MM.1S (cell line): Measurements from ENCODE around the gene BPHL.

ENCODE experiments used
- DNase-seq: peaks from one replicate; pipeline ENCODE4 v3.0.0-alpha.2; 2015
- H2AFZ ChIP-seq: fragments of 300-600 bp; sonication (generic); 2 replicates; pipeline ENCODE4 v1.6.0; 2016; ENCODE audit warnings: antibody characterized with exemption, low read length
- H3F3A ChIP-seq: fragments of 300-600 bp; sonication (generic); 2 replicates; pipeline ENCODE4 v1.6.1; 2016; ENCODE audit warnings: mild to moderate bottlenecking, antibody characterized with exemption, low read length, moderate library complexity, mixed read lengths; ENCODE audit not compliant: insufficient read depth
- H3K27ac ChIP-seq: fragments of 300-600 bp; sonication (generic); 2 replicates; pipeline ENCODE4 v1.5.1; 2016; ENCODE audit warnings: mild to moderate bottlenecking, low read length
- H3K27me3 ChIP-seq: fragments of 300-600 bp; sonication (generic); replicated peaks from 2 replicates; pipeline ENCODE4 v1.6.0; 2016; ENCODE audit warnings: low read length; ENCODE audit not compliant: insufficient read depth
- H3K36me3 ChIP-seq: fragments of 300-600 bp; sonication (generic); replicated peaks from 2 replicates; pipeline ENCODE4 v1.6.1; 2016; ENCODE audit warnings: mild to moderate bottlenecking, low read length, mixed read lengths; ENCODE audit not compliant: insufficient read depth
- H3K4me1 ChIP-seq: fragments of 300-600 bp; sonication (generic); 2 replicates; pipeline ENCODE4 v1.6.1; 2016; ENCODE audit warnings: low read length, mixed read lengths
- H3K4me2 ChIP-seq: fragments of 300-600 bp; sonication (generic); 2 replicates; pipeline ENCODE4 v1.6.0; 2016; ENCODE audit warnings: low read depth, low read length
- H3K4me3 ChIP-seq: fragments of 300-600 bp; sonication (generic); 2 replicates; pipeline ENCODE4 v1.5.1; 2016; ENCODE audit warnings: low read length, mixed read lengths
- H3K79me2 ChIP-seq: fragments of 300-600 bp; sonication (generic); 2 replicates; pipeline ENCODE4 v1.6.1; 2016; ENCODE audit warnings: mixed run types, low read length, mixed read lengths
- H3K9ac ChIP-seq: fragments of 300-600 bp; sonication (generic); 2 replicates; pipeline ENCODE4 v1.6.1; 2016; ENCODE audit warnings: low read length, mixed read lengths
- H3K9me2 ChIP-seq: fragments of 300-600 bp; sonication (generic); replicated peaks from 2 replicates; pipeline ENCODE4 v1.6.1; 2016; ENCODE audit warnings: mild to moderate bottlenecking, low read length, mixed read lengths; ENCODE audit not compliant: insufficient read depth
- H3K9me3 ChIP-seq: fragments of 300-600 bp; sonication (generic); replicated peaks from 2 replicates; pipeline ENCODE4 v1.6.1; 2016; ENCODE audit warnings: mild to moderate bottlenecking, low read length, mixed read lengths; ENCODE audit not compliant: insufficient read depth
- H4K20me1 ChIP-seq: fragments of 300-600 bp; sonication (generic); 2 replicates; pipeline ENCODE4 v1.6.1; 2016; ENCODE audit warnings: mild to moderate bottlenecking, low read length, moderate library complexity, mixed read lengths; ENCODE audit not compliant: insufficient read depth
- EZH2 ChIP-seq: fragments of 300-600 bp; sonication (generic); optimal IDR thresholded peaks from 2 replicates; pipeline ENCODE3; 2017; ENCODE audit warnings: low read depth, mild to moderate bottlenecking, antibody characterized with exemption, low read length, mixed read lengths
- EZH2phosphoT487 ChIP-seq: fragments of 300-600 bp; sonication (generic); IDR thresholded peaks from 2 replicates; pipeline ENCODE4 v1.6.1; 2018; ENCODE audit warnings: antibody characterized with exemption, low read length
- TF ChIP-seq, protein P1 (sequence below): fragments of 300-600 bp; sonication (generic); IDR thresholded peaks from 2 replicates; pipeline ENCODE4 v1.5.1; 2016; ENCODE audit warnings: antibody characterized with exemption, low read length, mixed read lengths

The BPHL gene

GRCh38 chr6:3143158-3143557 is 24.6 kb downstream of the BPHL start:
- Histone ChIP-seq H3K9me2 (no peaks in the 10 kb centered on the region), H3K4me1 (no peaks in the 10 kb centered on the region), H3F3A (no peaks in the 10 kb centered on the region), H3K9me3 (no peaks in the 10 kb centered on the region), H3K36me3 (no peaks in the 10 kb centered on the region), H3K79me2 (no peaks in the 10 kb centered on the region), H3K4me2 (no peak overlapping the region), H3K27me3 (no peaks in the 10 kb centered on the region), H2AFZ (no peak overlapping the region), H3K27ac (no peak overlapping the region), H3K9ac (no peak overlapping the region), H3K4me3 (no peak overlapping the region), H4K20me1 (no peaks in the 10 kb centered on the region)
- no peak for DNase-seq
- TF ChIP-seq EZH2 (no peak), EZH2phosphoT487 (no peak)
- TF ChIP-seq, protein P1, sequence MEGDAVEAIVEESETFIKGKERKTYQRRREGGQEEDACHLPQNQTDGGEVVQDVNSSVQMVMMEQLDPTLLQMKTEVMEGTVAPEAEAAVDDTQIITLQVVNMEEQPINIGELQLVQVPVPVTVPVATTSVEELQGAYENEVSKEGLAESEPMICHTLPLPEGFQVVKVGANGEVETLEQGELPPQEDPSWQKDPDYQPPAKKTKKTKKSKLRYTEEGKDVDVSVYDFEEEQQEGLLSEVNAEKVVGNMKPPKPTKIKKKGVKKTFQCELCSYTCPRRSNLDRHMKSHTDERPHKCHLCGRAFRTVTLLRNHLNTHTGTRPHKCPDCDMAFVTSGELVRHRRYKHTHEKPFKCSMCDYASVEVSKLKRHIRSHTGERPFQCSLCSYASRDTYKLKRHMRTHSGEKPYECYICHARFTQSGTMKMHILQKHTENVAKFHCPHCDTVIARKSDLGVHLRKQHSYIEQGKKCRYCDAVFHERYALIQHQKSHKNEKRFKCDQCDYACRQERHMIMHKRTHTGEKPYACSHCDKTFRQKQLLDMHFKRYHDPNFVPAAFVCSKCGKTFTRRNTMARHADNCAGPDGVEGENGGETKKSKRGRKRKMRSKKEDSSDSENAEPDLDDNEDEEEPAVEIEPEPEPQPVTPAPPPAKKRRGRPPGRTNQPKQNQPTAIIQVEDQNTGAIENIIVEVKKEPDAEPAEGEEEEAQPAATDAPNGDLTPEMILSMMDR: no peak

DNA sequence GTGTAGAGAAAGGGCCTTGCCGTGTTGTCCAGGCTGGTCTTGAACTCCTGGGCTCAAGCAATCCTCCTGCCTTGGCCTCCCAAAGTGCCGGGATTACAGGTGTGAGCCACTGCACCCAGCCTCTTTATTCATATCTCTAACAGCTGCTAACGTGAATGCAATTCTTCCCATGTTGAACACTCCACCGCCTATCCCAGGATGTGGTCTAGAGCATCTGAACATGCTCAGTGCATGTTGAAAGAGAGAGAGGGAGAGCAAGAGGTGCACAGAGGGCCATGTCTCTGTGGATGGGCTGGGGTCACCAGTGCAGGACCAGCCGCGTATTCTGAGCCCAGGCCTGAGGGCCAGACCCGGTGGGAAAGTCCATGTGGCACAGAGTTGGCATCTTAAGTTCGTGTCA is 26.1 kb downstream of the BPHL start:
- no peak for TF ChIP-seq EZH2
- TF ChIP-seq EZH2phosphoT487: no peak
- TF ChIP-seq, protein P1: no peak
- DNase-seq: no peak
- H3K9me2 ChIP-seq: no peaks in the 10 kb centered on the region
- H3K4me2 ChIP-seq: no peak overlapping the region
- H3K9ac ChIP-seq: no peak overlapping the region
- H3K4me1 ChIP-seq: no peaks in the 10 kb centered on the region
- H3K27me3 ChIP-seq: no peaks in the 10 kb centered on the region
- no peaks in the 10 kb centered on the region for H3K9me3 ChIP-seq
- H3K4me3 ChIP-seq: no peak overlapping the region
- H3K36me3 ChIP-seq: no peaks in the 10 kb centered on the region
- H4K20me1 ChIP-seq: no peaks in the 10 kb centered on the region
- H3K79me2 ChIP-seq: no peaks in the 10 kb centered on the region
- H3K27ac ChIP-seq: no peak overlapping the region
- H3F3A ChIP-seq: no peaks in the 10 kb centered on the region
- H2AFZ ChIP-seq: no peak overlapping the region

DNA sequence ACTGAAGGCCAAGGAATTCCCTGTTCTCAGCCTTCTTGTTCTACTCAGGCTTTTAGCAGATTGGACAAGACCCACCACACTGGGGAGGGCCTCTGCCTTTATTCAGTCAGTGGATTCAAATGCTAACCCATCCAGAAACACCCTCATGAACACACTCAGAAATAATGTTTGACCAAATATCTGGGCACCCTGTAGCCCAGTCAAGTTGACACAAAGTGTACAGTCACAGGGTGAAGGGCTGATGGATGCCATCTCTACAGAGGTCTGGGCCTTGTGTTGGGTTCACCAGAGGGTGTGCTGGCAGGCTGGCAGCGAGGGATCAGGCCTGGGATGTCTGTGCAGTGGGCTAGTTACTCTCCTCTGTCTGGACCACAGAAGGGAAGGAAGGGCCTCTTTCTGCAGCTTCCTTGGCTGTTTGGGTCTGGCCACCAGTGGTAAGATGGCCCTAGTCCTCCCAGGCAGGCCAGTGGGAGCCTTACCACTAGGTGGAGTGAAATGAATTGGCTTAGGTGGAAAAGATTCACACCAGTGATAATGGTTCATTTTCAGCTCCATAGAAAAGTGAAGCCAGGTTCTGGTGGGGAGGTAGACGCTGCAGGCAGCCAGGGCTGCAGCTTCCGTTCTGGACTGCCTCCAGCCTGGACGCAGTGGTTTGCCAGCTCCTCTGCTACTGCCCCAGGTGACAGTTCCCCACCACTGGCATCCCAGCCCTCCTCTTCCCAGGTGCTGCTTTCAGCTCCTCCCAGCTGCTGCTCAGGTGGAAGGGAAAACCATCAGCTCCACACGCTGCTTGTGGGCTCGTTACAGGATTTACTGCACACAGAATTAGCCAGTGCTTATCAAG is 29.6 kb downstream of the BPHL start:
- H3K79me2 ChIP-seq: no peaks in the 10 kb centered on the region
- no peak overlapping the region for H3K4me2 ChIP-seq
- no peak overlapping the region for H3K9ac ChIP-seq
- no peak overlapping the region for H2AFZ ChIP-seq
- H3K27me3 ChIP-seq: no peaks in the 10 kb centered on the region
- TF ChIP-seq EZH2phosphoT487 (no peak), EZH2 (no peak)
- TF ChIP-seq, protein P1: no peak
- no peaks in the 10 kb centered on the region for H3K4me1 ChIP-seq
- H3K4me3 ChIP-seq: no peak overlapping the region
- DNase-seq: no peak
- H3K27ac ChIP-seq: no peak overlapping the region
- H3K36me3 ChIP-seq: no peaks in the 10 kb centered on the region
- H3K9me2 ChIP-seq: no peaks in the 10 kb centered on the region
- H3K9me3 ChIP-seq: no peaks in the 10 kb centered on the region
- H3F3A ChIP-seq: no peaks in the 10 kb centered on the region
- H4K20me1 ChIP-seq: no peaks in the 10 kb centered on the region
